ENCODE measurements around the gene AKR1D1. TPM values are rescaled to one million over a fixed set of nuclear protein-coding genes. Genes with fewer than 3 reads are reported as not detected.

AKR1D1 gene
- total and polyA plus RNA-seq, 2 donors (not counting 1 experiment from before 2014, with no cell fraction given) = not detected

DNA sequence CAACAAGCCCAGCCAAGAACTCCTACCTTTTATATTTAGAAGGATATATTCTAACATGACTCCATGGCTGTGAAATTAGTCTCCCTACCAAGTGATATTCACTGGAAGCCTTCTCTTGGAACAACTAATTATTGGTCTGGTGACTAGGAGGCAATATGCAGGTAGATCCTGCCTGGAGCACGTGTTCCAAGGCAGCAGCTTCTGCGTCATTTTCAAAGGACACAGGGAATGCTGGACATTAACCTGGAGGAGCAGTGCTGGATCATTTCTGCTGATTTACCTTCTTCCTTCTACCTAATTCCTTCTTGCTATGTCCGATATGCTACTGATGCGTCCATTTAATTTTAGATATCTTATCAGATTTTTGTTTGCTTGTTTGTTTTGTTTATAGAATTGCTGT lies 5.6 kb downstream of the AKR1D1 start:
- Mint-ChIP-seq H3K27me3 (no peaks in the 10 kb centered on the region), H3K4me1 (no peaks in the 10 kb centered on the region), H3K4me3 (no peak overlapping the region), H3K27ac (no peak overlapping the region), H3K9me3 (ENCODE audit: insufficient read depth) (no peaks in the 10 kb centered on the region)
- CTCF ChIA-PET = no interaction called here
- Histone ChIP-seq H3K36me3 (replicated peaks in 1 of 2; ENCODE audit: control extremely low read depth in 1 of 2, control insufficient read depth in 1 of 2, extremely low read depth in 1 of 2, insufficient read depth in 2 of 2, low read length in 1 of 2) (no peaks in the 10 kb centered on the region), H2AFZ (ENCODE audit: insufficient read depth, low read depth, low read length, poor library complexity, severe bottlenecking) (no peak overlapping the region), H3K4me2 (replicated peaks; ENCODE audit: low read depth, low read length, poor library complexity, severe bottlenecking) (no peak overlapping the region), H3K79me2 (ENCODE audit: control insufficient read depth, insufficient read depth, low read length) (no peaks in the 10 kb centered on the region), H3K9ac (ENCODE audit: low read length) (no peak overlapping the region), H4K20me1 (ENCODE audit: control insufficient read depth, insufficient read depth, low read length, poor library complexity, severe bottlenecking) (no peaks in the 10 kb centered on the region), H3K27ac (ENCODE audit: low read length in 2 of 2) (no peak overlapping the region), H3K9me3 (ENCODE audit: control extremely low read depth in 1 of 3, control insufficient read depth in 2 of 3, insufficient read depth in 1 of 3, low read length in 2 of 3) (peaks cover 0 to under 1% (median 0%) of the 10 kb centered on the region in 3 donors), H3K4me3 (ENCODE audit: control extremely low read depth in 1 of 5, extremely low read depth in 1 of 5, insufficient read depth in 1 of 5, low read depth in 2 of 5, low read length in 4 of 5) (no peak overlapping the region), H3K4me1 (ENCODE audit: control insufficient read depth in 2 of 2, insufficient read depth in 2 of 2, low read length in 2 of 2) (no peaks in the 10 kb centered on the region), H3K27me3 (replicated peaks in 1 of 4; ENCODE audit: control extremely low read depth in 1 of 4, control insufficient read depth in 3 of 4, insufficient read depth in 4 of 4, low read length in 3 of 4) (no peaks in the 10 kb centered on the region)
- intact Hi-C loops (cut with micrococcal nuclease) = no loop called here
- POLR2A ChIA-PET = no interaction called here
- ATAC-seq (ENCODE audit: low read depth) (no peak), DNase-seq (no peak)
- no CpG with 5 or more reads among the region's 4 CpGs for WGBS (ENCODE audit: insufficient coverage)
- no peak for TF ChIP-seq EZH2 (IDR thresholded peaks at IDR 0.05; ENCODE audit: borderline replicate concordance, insufficient read depth, low read depth, low read length, poor library complexity, severe bottlenecking)
- TF ChIP-seq, protein P1, sequence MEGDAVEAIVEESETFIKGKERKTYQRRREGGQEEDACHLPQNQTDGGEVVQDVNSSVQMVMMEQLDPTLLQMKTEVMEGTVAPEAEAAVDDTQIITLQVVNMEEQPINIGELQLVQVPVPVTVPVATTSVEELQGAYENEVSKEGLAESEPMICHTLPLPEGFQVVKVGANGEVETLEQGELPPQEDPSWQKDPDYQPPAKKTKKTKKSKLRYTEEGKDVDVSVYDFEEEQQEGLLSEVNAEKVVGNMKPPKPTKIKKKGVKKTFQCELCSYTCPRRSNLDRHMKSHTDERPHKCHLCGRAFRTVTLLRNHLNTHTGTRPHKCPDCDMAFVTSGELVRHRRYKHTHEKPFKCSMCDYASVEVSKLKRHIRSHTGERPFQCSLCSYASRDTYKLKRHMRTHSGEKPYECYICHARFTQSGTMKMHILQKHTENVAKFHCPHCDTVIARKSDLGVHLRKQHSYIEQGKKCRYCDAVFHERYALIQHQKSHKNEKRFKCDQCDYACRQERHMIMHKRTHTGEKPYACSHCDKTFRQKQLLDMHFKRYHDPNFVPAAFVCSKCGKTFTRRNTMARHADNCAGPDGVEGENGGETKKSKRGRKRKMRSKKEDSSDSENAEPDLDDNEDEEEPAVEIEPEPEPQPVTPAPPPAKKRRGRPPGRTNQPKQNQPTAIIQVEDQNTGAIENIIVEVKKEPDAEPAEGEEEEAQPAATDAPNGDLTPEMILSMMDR (IDR thresholded peaks at IDR 0.05) = no peak

GRCh38 chr7:138083859-138084258 lies 7.6 kb downstream of the AKR1D1 start:
- Histone ChIP-seq H3K4me2 (replicated peaks; ENCODE audit: low read depth, low read length, poor library complexity, severe bottlenecking) (no peak overlapping the region), H3K4me3 (ENCODE audit: control extremely low read depth in 1 of 5, extremely low read depth in 1 of 5, insufficient read depth in 1 of 5, low read depth in 2 of 5, low read length in 4 of 5) (no peak overlapping the region), H3K79me2 (ENCODE audit: control insufficient read depth, insufficient read depth, low read length) (no peaks in the 10 kb centered on the region), H3K9ac (ENCODE audit: low read length) (no peak overlapping the region), H2AFZ (ENCODE audit: insufficient read depth, low read depth, low read length, poor library complexity, severe bottlenecking) (no peak overlapping the region), H4K20me1 (ENCODE audit: control insufficient read depth, insufficient read depth, low read length, poor library complexity, severe bottlenecking) (no peaks in the 10 kb centered on the region), H3K27me3 (replicated peaks in 1 of 4; ENCODE audit: control extremely low read depth in 1 of 4, control insufficient read depth in 3 of 4, insufficient read depth in 4 of 4, low read length in 3 of 4) (no peaks in the 10 kb centered on the region), H3K27ac (ENCODE audit: low read length in 2 of 2) (no peak overlapping the region), H3K4me1 (ENCODE audit: control insufficient read depth in 2 of 2, insufficient read depth in 2 of 2, low read length in 2 of 2) (no peaks in the 10 kb centered on the region), H3K9me3 (ENCODE audit: control extremely low read depth in 1 of 3, control insufficient read depth in 2 of 3, insufficient read depth in 1 of 3, low read length in 2 of 3) (no peaks in the 10 kb centered on the region), H3K36me3 (replicated peaks in 1 of 2; ENCODE audit: control extremely low read depth in 1 of 2, control insufficient read depth in 1 of 2, extremely low read depth in 1 of 2, insufficient read depth in 2 of 2, low read length in 1 of 2) (no peaks in the 10 kb centered on the region)
- Mint-ChIP-seq H3K27ac (no peak overlapping the region), H3K27me3 (peaks cover 5% of the 10 kb centered on the region), H3K4me3 (no peak overlapping the region), H3K9me3 (ENCODE audit: insufficient read depth) (no peaks in the 10 kb centered on the region), H3K4me1 (no peaks in the 10 kb centered on the region)
- TF ChIP-seq, protein P1 (IDR thresholded peaks at IDR 0.05) = no peak
- TF ChIP-seq EZH2 (IDR thresholded peaks at IDR 0.05; ENCODE audit: borderline replicate concordance, insufficient read depth, low read depth, low read length, poor library complexity, severe bottlenecking) = no peak
- ChIA-PET CTCF (no interaction called here), POLR2A (no interaction called here)
- WGBS (ENCODE audit: insufficient coverage) = 80% methylated on average over 1 of the region's 3 CpGs
- no peak for DNase-seq
- ATAC-seq (ENCODE audit: low read depth) = no peak
- intact Hi-C loops (cut with micrococcal nuclease) = no loop called here

Data from B cell (primary cell).